GM15510 (cell line): ENCODE results near the gene PKIB.

Source experiments
- POLR2A ChIP-seq: IDR thresholded peaks from 3 replicates; pipeline ENCODE4 v1.6.1; 2011; ENCODE audit warnings: borderline replicate concordance; ENCODE audit not compliant: insufficient read length; ENCODE audit errors: extremely low read depth

Gene PKIB

GRCh38 chr6:122609881-122610689 is at the start of gene PKIB:
Gene PKIB, plus strand, starts transcription at chr6:122610405. Its CDS starts 107,390 bp downstream, at chr6:122717795.
- no peak for TF ChIP-seq POLR2A

GRCh38 chr6:122563364-122564052 is 46.7 kb upstream of the PKIB start:
- no peak for TF ChIP-seq POLR2A

- TF ChIP-seq POLR2A: no peak
Observed at GRCh38 chr6:122564230-122564629, 46.0 kb upstream of the PKIB start.

- TF ChIP-seq POLR2A: no peak
Observed at GRCh38 chr6:122565708-122566107, 44.5 kb upstream of the PKIB start.

GRCh38 chr6:122567034-122567433 is 43.2 kb upstream of the PKIB start:
- TF ChIP-seq POLR2A: no peak

- no peak for TF ChIP-seq POLR2A
Observed at GRCh38 chr6:122568350-122568749, 41.9 kb upstream of the PKIB start.

GRCh38 chr6:122568797-122569221 is 41.4 kb upstream of the PKIB start:
- no peak for TF ChIP-seq POLR2A

- no peak for TF ChIP-seq POLR2A
Observed at GRCh38 chr6:122569230-122569771, 40.9 kb upstream of the PKIB start.

GRCh38 chr6:122571888-122572287 is 38.3 kb upstream of the PKIB start:
- no peak for TF ChIP-seq POLR2A

- no peak for TF ChIP-seq POLR2A
Observed at GRCh38 chr6:122576888-122577287, 33.3 kb upstream of the PKIB start.

GRCh38 chr6:122578961-122579360 is 31.2 kb upstream of the PKIB start:
- TF ChIP-seq POLR2A: no peak

- no peak for TF ChIP-seq POLR2A
Observed at GRCh38 chr6:122580737-122581136, 29.5 kb upstream of the PKIB start.

GRCh38 chr6:122589115-122589514 is 21.1 kb upstream of the PKIB start:
- TF ChIP-seq POLR2A: no peak

GRCh38 chr6:122604676-122605075 is 5.5 kb upstream of the PKIB start:
- no peak for TF ChIP-seq POLR2A

GRCh38 chr6:122610690-122611455 is 668 bp downstream of the PKIB start:
- no peak for TF ChIP-seq POLR2A
